Mesenteric fat pad (tissue), 1 donor: ENCODE results near the gene ZFYVE1. TPM values are rescaled to one million over a fixed set of nuclear protein-coding genes. Genes with fewer than 3 reads are reported as not detected.

Experiments used
- DNase-seq: peaks from one replicate; pipeline ENCODE4 v3.0.0-alpha.2; 2020; ENCODE audit warnings: low spot score
- total RNA-seq: library from RNA; stranded (reverse); fragmentation: NEBNext Ultra II Directional; extraction: Animal tissue kit (Norgen Biotek cat#: 25700); gene quantifications from one replicate; pipeline ENCODE4 v1.2.1, GENCODE V29; 2021
- donor health status: DM: yes; HTN: yes; CAD: no.

Gene ZFYVE1
- total RNA-seq, 1 donor from 2014 or later = 15.5 TPM

GRCh38 chr14:72921396-72921795 lies 105.5 kb downstream of the ZFYVE1 start:
- no peak for DNase-seq

DNA sequence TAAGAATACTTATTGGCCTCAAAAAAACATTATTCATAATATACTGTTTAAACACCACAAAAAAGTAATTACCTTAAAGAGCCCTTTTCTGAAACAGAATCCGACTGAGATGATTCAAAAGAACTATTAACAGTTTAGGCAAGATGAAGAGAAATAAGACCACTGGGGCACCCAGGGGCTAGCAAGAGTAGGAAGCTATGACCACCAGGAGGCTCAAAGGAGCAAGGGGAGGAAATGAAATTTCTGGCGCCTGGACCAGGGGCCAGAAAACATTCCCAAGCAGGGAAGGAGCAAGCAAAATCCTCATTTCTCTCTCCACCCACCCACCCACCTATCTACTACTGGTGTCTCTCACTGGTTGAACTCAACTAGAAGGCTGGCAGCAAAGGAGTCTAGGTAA lies 106.9 kb downstream of the ZFYVE1 start:
- no peak for DNase-seq

Other genes with a start within 250 kb of the ZFYVE1 start
- 0.64 TPM for gene DPF3, start 133.0 kb downstream of the ZFYVE1 start, total RNA-seq
- 18.9 TPM for gene DCAF4, start 100.6 kb downstream of the ZFYVE1 start, total RNA-seq
- 76.5 TPM for gene RBM25, start 31.4 kb upstream of the ZFYVE1 start, total RNA-seq
- 55.3 TPM for gene PSEN1, start 109.4 kb upstream of the ZFYVE1 start, total RNA-seq
- 6.4 TPM for gene PAPLN, start 210.4 kb upstream of the ZFYVE1 start, total RNA-seq